SK-N-SH (cell line): ENCODE data around the gene STARD10.

Experiments
- JUND ChIP-seq: IDR thresholded peaks from 2 replicates; pipeline ENCODE4 v1.4.0; 2012
- TF ChIP-seq, protein P1 (sequence below): fragments of 200-600 bp; sonication (generic); IDR thresholded peaks from 2 replicates; pipeline ENCODE4 v1.6.1; 2017; ENCODE audit warnings: antibody characterized with exemption, mild to moderate bottlenecking, moderate library complexity
- TF ChIP-seq, protein P2 (sequence below): IDR thresholded peaks from 2 replicates; pipeline ENCODE4 v1.6.1; 2012; ENCODE audit warnings: mild to moderate bottlenecking, low read depth, low read length, moderate library complexity

DNA sequence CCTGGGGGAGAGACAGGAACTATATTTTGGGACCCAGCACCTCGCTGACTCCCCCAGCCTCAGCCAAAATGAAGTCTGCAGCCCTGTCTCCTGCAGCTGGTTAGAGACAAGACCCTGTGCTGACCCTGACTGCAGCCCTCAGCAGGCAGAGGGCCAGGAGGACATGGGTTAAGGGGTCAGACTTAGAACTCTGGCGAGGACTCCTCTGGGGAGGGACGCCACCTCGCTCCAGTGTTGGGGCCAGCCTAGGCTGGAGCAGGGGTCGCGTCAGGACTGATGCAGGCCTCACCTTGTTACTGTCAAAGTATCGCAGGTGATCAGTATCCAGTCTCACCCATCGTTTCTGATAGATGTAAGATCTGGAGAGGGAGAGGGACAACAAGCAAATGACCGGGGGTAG lies 82.7 kb downstream of the STARD10 start:
- TF ChIP-seq, protein P1, sequence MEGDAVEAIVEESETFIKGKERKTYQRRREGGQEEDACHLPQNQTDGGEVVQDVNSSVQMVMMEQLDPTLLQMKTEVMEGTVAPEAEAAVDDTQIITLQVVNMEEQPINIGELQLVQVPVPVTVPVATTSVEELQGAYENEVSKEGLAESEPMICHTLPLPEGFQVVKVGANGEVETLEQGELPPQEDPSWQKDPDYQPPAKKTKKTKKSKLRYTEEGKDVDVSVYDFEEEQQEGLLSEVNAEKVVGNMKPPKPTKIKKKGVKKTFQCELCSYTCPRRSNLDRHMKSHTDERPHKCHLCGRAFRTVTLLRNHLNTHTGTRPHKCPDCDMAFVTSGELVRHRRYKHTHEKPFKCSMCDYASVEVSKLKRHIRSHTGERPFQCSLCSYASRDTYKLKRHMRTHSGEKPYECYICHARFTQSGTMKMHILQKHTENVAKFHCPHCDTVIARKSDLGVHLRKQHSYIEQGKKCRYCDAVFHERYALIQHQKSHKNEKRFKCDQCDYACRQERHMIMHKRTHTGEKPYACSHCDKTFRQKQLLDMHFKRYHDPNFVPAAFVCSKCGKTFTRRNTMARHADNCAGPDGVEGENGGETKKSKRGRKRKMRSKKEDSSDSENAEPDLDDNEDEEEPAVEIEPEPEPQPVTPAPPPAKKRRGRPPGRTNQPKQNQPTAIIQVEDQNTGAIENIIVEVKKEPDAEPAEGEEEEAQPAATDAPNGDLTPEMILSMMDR: no peak
- TF ChIP-seq, protein P2, sequence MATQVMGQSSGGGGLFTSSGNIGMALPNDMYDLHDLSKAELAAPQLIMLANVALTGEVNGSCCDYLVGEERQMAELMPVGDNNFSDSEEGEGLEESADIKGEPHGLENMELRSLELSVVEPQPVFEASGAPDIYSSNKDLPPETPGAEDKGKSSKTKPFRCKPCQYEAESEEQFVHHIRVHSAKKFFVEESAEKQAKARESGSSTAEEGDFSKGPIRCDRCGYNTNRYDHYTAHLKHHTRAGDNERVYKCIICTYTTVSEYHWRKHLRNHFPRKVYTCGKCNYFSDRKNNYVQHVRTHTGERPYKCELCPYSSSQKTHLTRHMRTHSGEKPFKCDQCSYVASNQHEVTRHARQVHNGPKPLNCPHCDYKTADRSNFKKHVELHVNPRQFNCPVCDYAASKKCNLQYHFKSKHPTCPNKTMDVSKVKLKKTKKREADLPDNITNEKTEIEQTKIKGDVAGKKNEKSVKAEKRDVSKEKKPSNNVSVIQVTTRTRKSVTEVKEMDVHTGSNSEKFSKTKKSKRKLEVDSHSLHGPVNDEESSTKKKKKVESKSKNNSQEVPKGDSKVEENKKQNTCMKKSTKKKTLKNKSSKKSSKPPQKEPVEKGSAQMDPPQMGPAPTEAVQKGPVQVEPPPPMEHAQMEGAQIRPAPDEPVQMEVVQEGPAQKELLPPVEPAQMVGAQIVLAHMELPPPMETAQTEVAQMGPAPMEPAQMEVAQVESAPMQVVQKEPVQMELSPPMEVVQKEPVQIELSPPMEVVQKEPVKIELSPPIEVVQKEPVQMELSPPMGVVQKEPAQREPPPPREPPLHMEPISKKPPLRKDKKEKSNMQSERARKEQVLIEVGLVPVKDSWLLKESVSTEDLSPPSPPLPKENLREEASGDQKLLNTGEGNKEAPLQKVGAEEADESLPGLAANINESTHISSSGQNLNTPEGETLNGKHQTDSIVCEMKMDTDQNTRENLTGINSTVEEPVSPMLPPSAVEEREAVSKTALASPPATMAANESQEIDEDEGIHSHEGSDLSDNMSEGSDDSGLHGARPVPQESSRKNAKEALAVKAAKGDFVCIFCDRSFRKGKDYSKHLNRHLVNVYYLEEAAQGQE: no peak
- TF ChIP-seq JUND: no peak
